ENCODE measurements around the gene MVB12A. TPM values are rescaled to one million over a fixed set of nuclear protein-coding genes. Genes with fewer than 3 reads are reported as not detected.

MVB12A gene
- total RNA-seq, 1 donor from 2014 or later: 36.3 TPM

- ATAC-seq: no peak
These were observed 26.8 kb upstream of the MVB12A start for GRCh38 chr19:17393002-17393401.

GRCh38 chr19:17393914-17394313 is 25.9 kb upstream of the MVB12A start, which contains the start of gene CCDC194:
Gene CCDC194, minus strand, starts transcription at chr19:17394196. Its CDS starts 38 bp downstream, at chr19:17394158.
- Histone ChIP-seq H3K27ac (no peak within 1 kb of the TSS), H3K4me1 (peaks cover 12% of the 10 kb centered on the region), H3K4me3 (no peak within 1 kb of the TSS), H3K9me3 (no peaks in the 10 kb centered on the region), H3K36me3 (no peaks in the 10 kb centered on the region), H3K27me3 (peaks cover 5% of the 10 kb centered on the region)
- TF ChIP-seq CTCF (IDR thresholded peaks at IDR 0.05): no peak
- DNase-seq (no peak), ATAC-seq (no peak)
- intact Hi-C loops (cut with DNase I): loop anchor here (10.0 kb wide), 1 partner anchor 61 kb away; no protein-coding TSS in a partner anchor

More at GRCh38 chr19:17393002-17393401, 26.8 kb upstream of the MVB12A start:
- Histone ChIP-seq H3K27me3 (peaks cover 5% of the 10 kb centered on the region), H3K36me3 (no peaks in the 10 kb centered on the region), H3K4me1 (peaks cover 12% of the 10 kb centered on the region), H3K4me3 (no peak overlapping the region), H3K27ac (no peak overlapping the region), H3K9me3 (no peaks in the 10 kb centered on the region)
- no peak for DNase-seq
- no peak for TF ChIP-seq CTCF (IDR thresholded peaks at IDR 0.05)
- intact Hi-C loops (cut with DNase I): loop anchor here (10.0 kb wide), 1 partner anchor 62 kb away; no protein-coding TSS in a partner anchor

GRCh38 chr19:17394891-17395415 is 24.9 kb upstream of the MVB12A start:
- Histone ChIP-seq H3K36me3 (no peaks in the 10 kb centered on the region), H3K4me1 (peaks cover 12% of the 10 kb centered on the region), H3K4me3 (no peak overlapping the region), H3K27me3 (peaks cover 5% of the 10 kb centered on the region), H3K9me3 (no peaks in the 10 kb centered on the region), H3K27ac (no peak overlapping the region)
- intact Hi-C loops (cut with DNase I): loop anchor here (10.0 kb wide), 1 partner anchor 60 kb away; no protein-coding TSS in a partner anchor
- ATAC-seq (peak; percentile 62), DNase-seq (peak; percentile 78)
- TF ChIP-seq CTCF (IDR thresholded peaks at IDR 0.05): peak; percentile 77

GRCh38 chr19:17398902-17399527 is 20.8 kb upstream of the MVB12A start:
- ATAC-seq (no peak), DNase-seq (no peak)
- no peak for TF ChIP-seq CTCF (IDR thresholded peaks at IDR 0.05)
- no peaks in the 10 kb centered on the region for H3K9me3 ChIP-seq
- peaks cover 5% of the 10 kb centered on the region for H3K27me3 ChIP-seq
- intact Hi-C loops (cut with DNase I): loop anchor here (10.0 kb wide), 1 partner anchor 56 kb away; no protein-coding TSS in a partner anchor
- no peak overlapping the region for H3K4me3 ChIP-seq
- H3K36me3 ChIP-seq: no peaks in the 10 kb centered on the region
- no peak overlapping the region for H3K27ac ChIP-seq
- H3K4me1 ChIP-seq: peaks cover 7% of the 10 kb centered on the region

- no peak overlapping the region for H3K27ac ChIP-seq
- peaks cover 6% of the 10 kb centered on the region for H3K4me1 ChIP-seq
- no peaks in the 10 kb centered on the region for H3K9me3 ChIP-seq
- no peak for TF ChIP-seq CTCF (IDR thresholded peaks at IDR 0.05)
- ATAC-seq (no peak), DNase-seq (no peak)
- no peaks in the 10 kb centered on the region for H3K36me3 ChIP-seq
- intact Hi-C loops (cut with DNase I): no loop called here
- H3K27me3 ChIP-seq: no peaks in the 10 kb centered on the region
- no peak overlapping the region for H3K4me3 ChIP-seq
These were observed 18.2 kb upstream of the MVB12A start for GRCh38 chr19:17401628-17402027.

Data from upper lobe of right lung (tissue), 1 donor.